ENCODE results near the gene PNPLA3.

DNA sequence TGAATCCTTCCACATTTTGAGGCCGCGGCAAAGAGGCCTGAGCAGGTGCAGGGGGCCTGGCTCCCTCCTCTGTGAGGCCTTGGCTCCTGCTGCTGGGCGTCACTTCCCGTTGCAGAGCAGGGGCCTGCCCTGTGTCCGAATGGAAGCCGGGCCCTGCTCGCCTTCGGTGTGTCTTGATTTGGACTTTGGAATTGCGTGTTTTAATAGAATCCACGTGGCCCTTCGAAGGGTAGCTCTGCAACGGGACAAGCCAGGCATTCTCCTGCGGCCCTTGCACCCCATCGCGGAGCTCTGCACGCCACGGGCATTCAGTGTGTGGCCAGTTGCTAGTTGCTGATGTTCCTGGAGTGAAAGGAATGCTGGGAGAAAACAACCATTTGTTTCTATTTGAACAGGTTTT lies 57.4 kb downstream of the PNPLA3 start:
- TF ChIP-seq, protein P1, sequence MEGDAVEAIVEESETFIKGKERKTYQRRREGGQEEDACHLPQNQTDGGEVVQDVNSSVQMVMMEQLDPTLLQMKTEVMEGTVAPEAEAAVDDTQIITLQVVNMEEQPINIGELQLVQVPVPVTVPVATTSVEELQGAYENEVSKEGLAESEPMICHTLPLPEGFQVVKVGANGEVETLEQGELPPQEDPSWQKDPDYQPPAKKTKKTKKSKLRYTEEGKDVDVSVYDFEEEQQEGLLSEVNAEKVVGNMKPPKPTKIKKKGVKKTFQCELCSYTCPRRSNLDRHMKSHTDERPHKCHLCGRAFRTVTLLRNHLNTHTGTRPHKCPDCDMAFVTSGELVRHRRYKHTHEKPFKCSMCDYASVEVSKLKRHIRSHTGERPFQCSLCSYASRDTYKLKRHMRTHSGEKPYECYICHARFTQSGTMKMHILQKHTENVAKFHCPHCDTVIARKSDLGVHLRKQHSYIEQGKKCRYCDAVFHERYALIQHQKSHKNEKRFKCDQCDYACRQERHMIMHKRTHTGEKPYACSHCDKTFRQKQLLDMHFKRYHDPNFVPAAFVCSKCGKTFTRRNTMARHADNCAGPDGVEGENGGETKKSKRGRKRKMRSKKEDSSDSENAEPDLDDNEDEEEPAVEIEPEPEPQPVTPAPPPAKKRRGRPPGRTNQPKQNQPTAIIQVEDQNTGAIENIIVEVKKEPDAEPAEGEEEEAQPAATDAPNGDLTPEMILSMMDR (IDR thresholded peaks at IDR 0.05), result no peak
- TF ChIP-seq POLR2AphosphoS5 (IDR thresholded peaks at IDR 0.05; ENCODE audit: low read depth, low read length) (no peak), SIN3A (IDR thresholded peaks at IDR 0.05; ENCODE audit: borderline replicate concordance, insufficient read depth, low read depth, low read length) (no peak)

Data from Panc1 (cell line).